ENCODE results near the gene GOLGA6A. TPM values are rescaled to one million over a fixed set of nuclear protein-coding genes. Genes with fewer than 3 reads are reported as not detected.
"Not testable (repeated sequence)": the region's sequence is repeated elsewhere in the genome, so short reads cannot be mapped to it uniquely, and the experiment has no call there.

The GOLGA6A gene
- total RNA-seq, 1 experiment from 2014 or later = not detected

- DNase-seq (ENCODE audit: low spot score) = peak; percentile 83
These were observed 17.8 kb upstream of the GOLGA6A start for GRCh38 chr15:74099963-74100733.

DNA sequence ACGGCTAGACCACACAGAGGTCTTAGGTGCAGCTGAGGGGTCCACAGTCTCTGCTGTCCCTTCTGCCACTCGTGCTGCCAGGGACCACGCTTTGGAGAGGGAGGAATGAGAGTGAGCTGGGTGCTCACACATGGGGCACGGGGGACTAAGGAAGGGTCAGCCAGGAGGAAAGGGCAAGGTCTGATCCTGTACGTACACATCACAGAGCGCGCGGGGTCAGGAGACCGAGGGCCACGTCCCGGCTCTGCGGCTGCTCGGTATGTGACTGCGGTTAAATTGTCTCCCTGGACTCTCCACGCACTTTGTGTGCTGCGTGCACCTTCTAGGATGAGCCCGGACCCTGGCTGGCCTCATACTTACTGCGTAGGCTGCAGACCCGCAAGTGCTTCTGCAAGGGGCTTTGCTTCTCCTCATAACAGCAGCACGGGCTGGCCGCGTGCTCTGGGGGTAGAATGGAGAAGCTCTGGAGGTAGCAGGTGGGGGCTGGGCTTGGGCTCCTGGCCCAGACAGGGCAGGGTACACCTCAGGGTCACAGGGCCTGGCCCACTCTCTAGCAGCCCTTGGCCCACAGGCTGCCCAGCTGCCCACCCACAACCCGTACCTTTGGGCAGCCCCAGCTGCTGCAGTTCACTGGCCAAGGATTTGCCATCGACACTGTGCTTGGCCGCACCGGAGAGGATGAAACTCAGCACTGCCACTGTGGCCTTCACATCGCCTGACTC is 14.6 kb upstream of the GOLGA6A start:
- not testable (repeated sequence) for DNase-seq (ENCODE audit: low spot score)

GRCh38 chr15:74095610-74096009 is 13.3 kb upstream of the GOLGA6A start:
- DNase-seq (ENCODE audit: low spot score) = not testable (repeated sequence)

GRCh38 chr15:74094567-74094966 is 12.2 kb upstream of the GOLGA6A start:
- not testable (repeated sequence) for DNase-seq (ENCODE audit: low spot score)

DNA sequence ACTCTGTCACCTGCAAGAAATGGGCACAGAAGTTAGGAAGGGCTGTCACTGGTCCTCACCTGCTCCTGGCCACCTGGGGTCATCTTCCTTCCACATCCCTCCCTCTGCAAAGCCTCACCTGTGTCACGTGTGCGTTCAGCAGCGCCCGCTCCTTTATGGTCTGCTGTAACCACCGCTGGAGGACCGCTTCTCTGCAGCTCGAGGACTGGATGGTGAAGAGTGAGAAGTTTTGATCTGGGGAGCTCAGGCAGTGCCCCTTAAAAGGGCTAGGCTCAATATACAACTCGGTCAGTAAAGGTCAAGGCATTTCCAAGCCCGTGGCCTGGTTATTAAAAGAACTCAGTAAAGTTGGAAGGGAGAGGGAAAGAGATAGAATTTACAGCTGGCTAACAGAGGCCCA is 6.6 kb downstream of the GOLGA6A start:
- DNase-seq (ENCODE audit: low spot score) = not testable (repeated sequence)

DNA sequence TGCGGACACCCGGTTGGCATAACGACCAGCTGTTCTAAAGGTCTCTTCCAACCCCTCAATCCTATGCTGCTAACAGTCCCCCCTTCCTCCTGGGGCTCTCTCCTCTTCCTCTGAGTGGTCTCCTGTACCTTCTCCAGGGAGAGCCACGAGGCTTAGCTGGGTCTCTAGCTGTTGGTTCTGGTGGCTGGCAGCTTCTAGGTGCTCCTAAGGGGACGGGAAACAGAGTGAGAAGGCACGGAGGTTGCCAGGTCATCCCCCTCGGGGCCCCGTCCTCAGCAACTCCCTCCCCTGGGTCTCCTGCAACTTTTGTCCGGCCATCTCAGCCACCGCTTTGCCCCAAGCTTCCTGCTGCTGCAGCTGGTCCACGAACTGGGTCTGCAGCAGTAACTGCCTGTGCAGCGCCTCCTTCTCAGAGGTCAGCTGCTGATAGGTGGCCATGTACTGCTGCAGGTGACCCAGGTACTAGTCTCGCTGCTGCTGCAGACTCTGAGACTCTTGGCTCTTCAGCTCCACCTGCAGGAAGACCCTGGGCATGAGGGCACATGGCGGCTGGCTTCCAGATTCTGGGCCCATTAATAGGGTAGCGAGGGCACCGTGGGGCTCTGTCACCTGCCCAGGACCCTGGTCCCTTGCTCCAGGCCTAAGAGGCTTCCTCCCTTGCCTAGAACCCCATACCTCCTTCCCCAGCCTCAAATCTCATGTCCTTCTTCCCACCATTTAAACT is 9.6 kb downstream of the GOLGA6A start:
- not testable (repeated sequence) for DNase-seq (ENCODE audit: low spot score)

DNA sequence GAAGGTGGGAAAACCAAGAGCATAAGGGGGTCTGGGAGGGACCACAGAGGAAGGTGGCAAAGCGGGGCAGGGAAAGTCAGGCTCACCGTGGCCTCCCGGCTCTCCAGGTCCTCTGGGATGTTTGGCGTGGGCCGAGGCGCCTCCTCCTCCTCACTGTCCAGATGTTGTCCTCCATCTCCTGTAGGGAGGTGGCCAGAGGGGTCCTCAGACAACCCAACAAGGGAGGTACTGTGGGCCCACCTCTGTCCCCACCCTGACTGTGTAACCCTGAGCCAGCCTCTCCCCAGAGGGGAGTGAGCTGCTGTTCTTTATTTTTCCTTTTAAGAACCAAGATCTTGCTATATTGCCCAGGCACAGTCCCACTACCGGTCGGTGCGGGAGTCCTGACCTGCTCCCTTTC is 10.2 kb downstream of the GOLGA6A start:
- DNase-seq (ENCODE audit: low spot score) = not testable (repeated sequence)

GRCh38 chr15:74071645-74072044 is 10.7 kb downstream of the GOLGA6A start:
- not testable (repeated sequence) for DNase-seq (ENCODE audit: low spot score)

DNA sequence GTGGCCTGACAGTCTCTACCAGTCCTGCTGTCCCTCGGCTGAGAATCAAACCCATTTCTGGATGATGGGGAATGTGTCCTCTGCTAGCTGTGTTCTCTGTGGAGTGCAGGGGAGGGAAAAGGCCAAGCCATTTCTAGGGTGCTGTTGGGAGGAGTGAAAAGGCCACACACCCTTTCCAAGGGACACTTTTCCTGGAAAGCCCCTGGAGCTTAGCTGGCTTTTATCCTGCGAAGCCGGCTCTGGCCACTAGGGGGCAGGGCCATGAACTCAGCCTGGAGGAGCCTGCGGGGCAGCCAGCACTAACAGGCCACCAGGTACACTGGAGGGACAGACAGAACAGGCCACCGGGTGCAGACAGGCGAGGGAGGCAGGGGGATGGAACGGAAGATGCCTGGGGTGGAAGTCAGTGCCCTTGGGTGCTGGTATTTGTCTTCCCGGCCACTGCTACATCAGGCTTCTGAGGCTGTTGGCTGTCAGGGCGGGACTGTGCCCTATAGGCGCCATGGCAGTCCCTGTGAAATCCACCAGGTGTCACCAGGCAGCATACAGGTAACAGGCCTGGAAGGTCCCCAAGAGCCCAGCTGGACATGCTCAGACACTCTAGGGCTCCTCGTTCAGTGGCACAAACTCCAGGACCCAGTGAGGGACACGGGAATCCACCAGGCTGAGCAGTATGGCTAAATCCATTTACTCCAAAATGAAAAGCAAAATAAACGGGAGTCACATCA is 16.5 kb downstream of the GOLGA6A start:
- DNase-seq (ENCODE audit: low spot score) = not testable (repeated sequence)

GRCh38 chr15:74064822-74065221 is 17.5 kb downstream of the GOLGA6A start:
- DNase-seq (ENCODE audit: low spot score) = not testable (repeated sequence)

- DNase-seq (ENCODE audit: low spot score) = not testable (repeated sequence)
These were observed 18.2 kb downstream of the GOLGA6A start for GRCh38 chr15:74064183-74064582.

DNA sequence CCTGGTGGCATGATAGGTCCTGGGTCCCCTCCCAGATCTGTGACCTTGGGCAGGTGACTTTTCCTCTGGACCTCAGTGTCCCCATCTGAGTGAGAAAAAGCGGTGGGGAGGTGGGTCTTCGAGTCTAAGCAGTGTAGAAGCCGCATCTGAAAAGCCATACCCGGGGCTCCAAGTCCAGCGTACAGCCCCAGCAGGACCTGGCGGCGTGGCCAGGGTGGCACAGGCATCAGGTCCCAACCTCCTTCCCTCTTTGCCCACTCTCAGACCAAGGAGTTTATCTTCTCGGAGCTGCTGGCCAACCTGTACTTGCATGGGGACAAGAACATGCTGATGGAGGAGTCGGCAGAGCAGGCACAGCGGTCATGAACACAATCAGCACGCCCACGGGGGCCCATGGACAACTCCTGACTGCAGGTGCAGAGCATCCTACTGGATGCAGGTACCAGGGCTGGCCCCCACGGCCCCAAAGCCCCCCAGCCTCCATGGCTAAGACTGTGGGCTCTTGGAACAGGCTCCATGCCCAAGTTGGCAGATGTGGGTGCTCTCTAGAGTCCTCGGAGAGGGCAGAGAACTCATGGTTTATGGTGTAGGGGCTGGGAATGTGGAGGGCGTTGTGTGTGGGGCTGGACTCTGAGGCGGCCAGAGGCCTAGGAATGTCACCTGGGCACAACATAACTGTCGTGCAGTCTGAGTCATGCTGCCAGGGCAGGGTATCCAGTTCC is 18.8 kb downstream of the GOLGA6A start:
- not testable (repeated sequence) for DNase-seq (ENCODE audit: low spot score)

DNA sequence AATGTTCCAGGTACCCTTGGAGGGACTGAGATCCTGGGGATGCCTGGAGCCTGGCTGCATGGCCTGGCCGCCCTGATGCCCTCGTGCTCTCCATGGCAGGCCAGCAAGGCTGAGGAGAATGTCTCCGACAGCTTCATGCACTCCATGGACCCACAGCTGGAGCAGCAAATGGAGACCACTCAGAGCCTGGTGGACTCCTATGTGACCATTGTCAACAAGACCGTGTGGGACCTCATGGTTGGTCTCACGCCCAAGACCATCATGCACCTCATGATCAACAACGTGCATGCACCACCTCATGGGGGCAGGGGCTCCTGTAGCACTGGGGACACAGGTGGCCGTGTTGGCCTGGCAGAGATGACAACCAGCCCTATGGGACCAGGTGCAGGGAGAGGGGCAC is 19.7 kb downstream of the GOLGA6A start:
- no peak for DNase-seq (ENCODE audit: low spot score)

DNA sequence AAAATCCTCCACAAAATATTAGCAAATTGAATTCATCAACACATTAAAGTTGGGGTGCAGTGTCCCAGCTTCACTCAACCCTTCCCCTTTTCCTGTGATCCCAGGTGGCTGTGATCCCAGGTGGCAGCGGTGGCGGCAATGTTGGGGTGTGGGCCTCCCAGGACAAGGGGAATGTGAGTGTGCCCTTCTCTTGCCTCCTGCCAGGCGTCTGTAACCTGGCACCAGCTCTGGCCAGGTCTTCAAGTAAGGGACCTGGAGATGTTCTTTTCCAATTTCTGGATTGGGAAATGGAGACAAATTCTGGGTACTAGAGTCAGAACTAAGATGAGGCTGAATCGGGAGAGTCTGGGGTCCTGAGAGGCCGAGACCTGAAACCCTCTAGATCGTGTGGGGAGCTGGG is 20.1 kb downstream of the GOLGA6A start:
- no peak for DNase-seq (ENCODE audit: low spot score)

DNA sequence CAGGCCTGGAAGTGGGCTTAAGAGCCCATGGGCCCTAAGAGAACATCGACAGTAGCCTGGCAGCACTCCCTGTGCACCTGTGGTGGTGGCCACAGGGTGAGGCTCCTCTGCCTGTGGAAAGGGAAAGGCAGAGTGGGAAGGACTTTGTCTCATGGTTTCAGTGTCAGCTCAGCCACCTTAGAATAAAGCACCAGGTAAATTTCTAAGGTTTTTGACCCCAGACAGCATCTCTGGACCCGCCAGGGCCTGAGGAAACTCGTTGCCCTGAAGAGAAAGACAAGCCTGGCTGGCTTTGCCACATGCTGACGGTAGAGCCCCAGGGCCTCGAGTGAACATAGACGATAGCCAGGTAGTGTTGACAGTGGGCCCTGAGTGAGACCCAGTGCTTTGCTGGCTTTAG is 22.1 kb downstream of the GOLGA6A start:
- DNase-seq (ENCODE audit: low spot score) = no peak

DNA sequence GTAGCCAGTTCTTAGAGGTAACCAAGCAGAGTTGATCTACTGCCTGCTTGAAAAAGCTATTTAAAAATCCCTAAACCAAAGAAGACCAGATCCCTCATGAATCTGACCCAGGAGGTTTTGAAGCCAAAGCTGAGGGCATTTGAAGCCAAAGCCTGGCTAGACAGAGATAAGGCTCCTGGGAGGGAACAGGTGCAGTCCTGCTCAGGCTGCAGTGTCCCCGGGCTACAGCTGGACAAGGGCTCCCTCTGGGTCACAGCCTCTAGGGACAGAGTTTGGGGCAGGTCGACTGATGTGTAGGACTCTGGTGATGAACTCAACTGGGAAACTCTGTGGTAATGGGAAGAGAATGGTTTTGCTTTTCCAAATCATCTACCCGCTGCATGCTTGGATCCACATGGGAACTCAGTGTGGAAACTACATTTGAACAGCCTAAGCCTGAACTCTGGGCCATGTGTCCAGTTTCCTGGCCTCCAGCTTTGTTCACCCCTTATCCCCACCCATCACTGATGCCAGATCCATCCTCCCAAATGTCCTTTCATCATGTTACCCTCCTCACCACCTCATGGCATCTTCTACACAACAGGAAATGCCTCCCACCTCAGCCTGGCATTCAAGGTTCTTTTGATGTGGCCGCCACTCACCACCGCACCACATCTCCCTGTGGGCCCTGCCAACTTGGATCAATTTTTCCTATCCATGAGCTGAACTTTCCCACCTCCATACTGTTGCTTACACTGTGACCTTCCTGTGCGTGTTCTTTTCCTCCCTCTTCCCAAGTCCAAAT is 23.1 kb downstream of the GOLGA6A start:
- not testable (repeated sequence) for DNase-seq (ENCODE audit: low spot score)

- not testable (repeated sequence) for DNase-seq (ENCODE audit: low spot score)
These were observed 26.0 kb downstream of the GOLGA6A start for GRCh38 chr15:74056330-74056729.

- DNase-seq (ENCODE audit: low spot score) = peak; percentile 18
These were observed 26.5 kb downstream of the GOLGA6A start for GRCh38 chr15:74055804-74056203.

GRCh38 chr15:74053941-74054529 is 28.3 kb downstream of the GOLGA6A start:
- DNase-seq (ENCODE audit: low spot score) = peak; percentile 60

- DNase-seq (ENCODE audit: low spot score) = no peak
These were observed 28.8 kb downstream of the GOLGA6A start for GRCh38 chr15:74053517-74053916.

Data from A172 (cell line).